ENCODE results near the gene DHRS13.
"Not testable (repeated sequence)": the region's sequence is repeated elsewhere in the genome, so short reads cannot be mapped to it uniquely, and the experiment has no call there.

DHRS13 gene

DNA sequence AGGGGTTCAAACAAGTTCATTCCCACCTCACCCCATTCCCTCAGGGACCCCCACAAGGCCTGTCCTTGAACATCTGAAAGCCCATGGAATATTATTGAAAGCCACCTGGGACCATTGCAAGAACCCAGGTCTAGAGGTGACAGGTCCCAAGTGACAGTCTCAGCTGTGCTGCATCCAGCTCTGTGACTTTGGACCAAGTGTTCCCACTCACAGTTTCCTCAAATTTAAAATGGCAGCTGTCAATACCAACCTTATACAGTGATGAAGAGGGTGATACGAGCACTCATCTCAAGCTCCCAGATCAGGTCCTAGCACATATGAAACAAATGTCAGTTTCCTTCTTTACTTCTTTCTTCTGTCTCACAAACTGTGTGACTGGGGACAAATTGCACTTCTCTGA lies 38.9 kb downstream of the DHRS13 start:
- in situ Hi-C loops (cut with MboI; ENCODE audit: low sequenced_read_pairs), result no loop called here

DNA sequence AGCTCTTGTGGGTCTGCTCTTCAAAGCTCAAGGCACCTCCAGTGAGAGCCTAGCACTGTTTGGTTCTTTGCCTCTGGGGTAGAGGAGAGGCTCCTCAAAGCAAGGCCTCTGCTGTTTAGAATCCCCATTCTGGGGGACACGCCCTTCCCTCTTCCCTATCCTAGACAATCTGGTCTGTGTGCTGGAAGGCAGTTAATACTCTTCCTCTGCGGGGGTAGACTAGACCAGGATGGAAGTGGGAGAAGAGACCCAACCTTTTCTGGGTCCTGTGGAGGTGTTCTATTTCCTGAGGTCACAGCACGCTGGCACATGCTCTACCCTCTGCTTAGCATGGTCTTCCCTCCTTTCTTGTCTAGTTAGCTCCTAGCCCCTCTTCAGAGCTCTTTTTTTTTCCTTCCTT lies 40.3 kb downstream of the DHRS13 start:
- in situ Hi-C loops (cut with MboI; ENCODE audit: low sequenced_read_pairs), result no loop called here

DNA sequence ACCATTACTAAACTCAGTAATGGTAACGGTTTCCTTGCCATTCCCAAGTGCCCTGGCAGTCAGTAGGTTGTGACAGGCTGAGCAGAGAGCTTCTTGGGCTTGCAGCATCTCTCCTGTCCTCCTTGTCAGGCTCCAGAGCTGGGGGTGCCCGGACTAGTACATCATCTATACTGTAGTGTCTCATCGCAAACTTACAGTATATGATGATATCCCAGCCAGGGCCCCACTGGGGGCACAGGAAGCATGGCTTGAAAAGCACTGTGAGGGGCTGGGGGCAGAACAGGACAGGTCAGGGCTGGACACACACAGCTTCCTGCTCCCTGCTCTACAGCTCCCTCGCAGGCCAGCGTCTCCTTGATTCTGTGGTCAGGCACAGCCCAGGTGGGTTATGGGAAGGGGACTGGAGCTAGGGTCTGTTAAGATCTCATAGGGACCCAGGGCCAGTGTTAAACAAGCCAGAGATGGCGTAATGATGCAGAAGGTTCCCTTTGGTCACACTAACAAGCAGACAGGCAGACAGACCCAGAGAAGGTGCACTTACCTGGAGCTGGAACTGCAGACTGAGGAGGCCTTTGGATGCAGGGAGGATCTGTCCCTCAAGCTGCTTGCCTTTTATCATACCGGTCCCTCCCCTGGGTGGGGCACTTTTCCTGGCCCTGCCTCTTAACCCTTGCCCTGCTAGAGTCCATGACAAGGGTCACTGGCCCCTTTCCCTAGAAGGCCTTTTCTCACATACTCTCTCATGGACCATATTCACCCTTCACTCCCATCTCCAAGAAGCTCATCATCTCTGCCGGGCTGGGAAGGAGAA lies 41.3 kb downstream of the DHRS13 start:
- in situ Hi-C loops (cut with MboI; ENCODE audit: low sequenced_read_pairs), result no loop called here

DNA sequence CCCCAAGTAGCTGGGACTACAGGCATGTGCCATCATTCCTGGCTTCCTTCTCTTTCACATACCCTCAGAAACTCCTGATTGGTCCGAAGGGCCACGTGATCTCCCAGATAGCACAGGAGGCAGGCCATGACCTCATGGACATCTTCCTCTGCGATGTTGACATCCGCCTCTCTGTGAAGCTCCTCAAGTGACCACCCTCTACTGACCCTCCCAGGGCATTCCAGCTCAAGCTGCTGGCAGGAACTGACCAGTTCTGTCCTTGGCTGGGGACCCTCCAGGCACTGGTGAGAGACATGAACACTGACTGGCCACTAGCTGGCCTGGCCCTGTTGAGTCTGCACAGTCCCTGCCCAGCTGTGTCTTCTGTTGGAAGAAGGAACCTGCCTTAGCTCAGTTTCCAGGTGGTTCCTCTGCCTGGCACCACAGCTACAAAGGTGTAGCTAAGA lies 42.5 kb downstream of the DHRS13 start:
- in situ Hi-C loops (cut with MboI; ENCODE audit: low sequenced_read_pairs), result no loop called here

DNA sequence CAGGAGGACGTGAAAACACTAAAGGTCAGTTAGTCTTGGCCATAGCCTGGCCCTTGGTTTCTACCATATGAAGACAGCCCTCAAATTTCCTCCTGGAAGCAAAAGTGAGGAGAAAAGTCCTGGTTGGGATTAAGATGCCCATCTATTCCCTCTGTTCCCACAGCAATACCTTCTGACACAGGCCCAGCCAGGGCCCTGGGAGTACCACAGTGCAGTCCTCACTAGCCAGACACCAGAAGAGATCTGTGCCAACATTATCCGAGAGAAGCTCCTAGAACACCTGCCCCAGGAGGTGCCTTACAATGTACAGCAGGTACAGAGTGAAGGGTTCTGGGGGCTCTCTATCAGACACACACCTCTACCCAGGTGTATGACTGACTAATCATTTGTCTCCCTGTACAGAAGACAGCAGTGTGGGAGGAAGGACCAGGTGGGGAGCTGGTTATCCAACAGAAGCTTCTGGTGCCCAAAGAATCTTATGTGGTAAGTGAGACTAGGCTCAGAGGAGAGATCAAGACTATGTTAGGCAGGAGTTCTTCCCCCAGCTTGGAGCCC lies 44.0 kb downstream of the DHRS13 start:
- in situ Hi-C loops (cut with MboI; ENCODE audit: low sequenced_read_pairs), result no loop called here

DNA sequence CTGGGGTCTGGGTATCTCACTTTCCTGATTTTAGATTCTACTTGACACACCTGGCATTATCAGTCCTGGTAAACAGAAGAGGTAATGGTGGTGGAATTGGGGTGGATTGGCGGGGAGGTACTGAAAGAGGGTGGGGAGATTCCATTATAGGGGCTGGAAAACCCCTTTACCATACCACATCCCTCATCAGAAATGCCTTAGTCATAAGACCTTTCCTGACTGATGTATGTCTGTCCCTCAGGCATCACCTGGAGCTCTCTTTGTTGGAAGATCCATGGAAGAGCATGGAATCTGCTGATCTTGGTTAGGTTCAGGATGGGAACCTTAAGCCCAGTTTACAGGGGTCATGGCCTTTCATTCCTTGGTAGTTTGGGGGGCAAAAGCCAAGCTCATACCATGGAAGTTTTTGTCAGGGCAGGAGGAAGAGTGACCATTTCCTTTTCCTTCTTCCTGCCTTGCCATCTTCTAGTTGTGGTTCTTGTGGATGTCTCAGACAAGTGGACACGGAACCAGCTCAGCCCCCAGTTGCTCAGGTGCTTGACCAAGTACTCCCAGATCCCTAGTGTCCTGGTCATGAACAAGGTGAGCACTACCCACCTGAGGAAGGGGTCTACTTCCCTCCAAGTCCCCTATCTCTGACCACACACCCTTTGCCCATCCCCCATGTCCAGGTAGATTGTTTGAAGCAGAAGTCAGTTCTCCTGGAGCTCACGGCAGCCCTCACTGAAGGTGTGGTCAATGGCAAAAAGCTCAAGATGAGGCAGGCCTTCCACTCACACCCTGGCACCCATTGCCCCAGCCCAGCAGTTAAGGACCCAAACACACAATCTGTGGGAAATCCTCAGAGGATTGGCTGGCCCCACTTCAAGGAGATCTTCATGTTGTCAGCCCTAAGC lies 44.7 kb downstream of the DHRS13 start:
- in situ Hi-C loops (cut with MboI; ENCODE audit: low sequenced_read_pairs), result no loop called here

DNA sequence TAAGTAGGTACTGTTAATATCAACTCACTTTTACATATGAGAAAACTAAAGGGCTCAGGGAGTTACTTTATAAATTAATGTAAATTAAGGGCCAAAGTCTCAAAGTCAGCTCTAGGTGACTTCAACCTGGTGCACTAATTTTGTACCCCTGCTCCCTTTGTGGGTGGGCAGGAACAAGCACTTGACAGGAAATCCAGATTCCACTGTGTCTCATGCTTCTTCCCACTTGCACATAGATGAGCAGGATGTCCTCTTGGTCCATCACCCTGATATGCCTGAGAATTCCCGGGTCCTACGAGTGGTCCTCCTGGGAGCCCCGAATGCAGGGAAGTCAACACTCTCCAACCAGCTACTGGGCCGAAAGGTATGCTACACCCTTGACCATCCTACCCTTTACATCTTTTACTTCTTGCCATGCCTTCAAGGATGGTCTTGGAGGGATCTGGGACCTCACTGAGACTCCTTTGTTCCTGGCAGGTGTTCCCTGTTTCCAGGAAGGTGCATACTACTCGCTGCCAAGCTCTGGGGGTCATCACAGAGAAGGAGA lies 46.8 kb downstream of the DHRS13 start:
- in situ Hi-C loops (cut with MboI; ENCODE audit: low sequenced_read_pairs), result no loop called here

DNA sequence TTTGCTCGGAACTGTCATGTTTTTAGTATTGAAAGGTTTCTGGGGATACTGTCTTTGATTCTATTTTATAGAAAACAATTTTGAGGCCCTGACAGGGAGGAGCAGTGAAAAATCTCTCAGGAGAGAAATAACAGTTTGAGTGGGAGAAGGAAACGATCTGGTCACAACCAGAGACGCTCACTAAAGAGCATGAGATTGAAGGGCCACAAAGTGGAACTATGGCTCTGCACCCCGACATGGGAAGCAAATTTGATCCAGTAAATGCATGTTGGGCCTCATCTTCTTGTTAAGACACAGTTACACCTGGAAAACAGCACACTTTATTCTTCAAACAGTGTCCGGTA lies 47.6 kb downstream of the DHRS13 start:
- in situ Hi-C loops (cut with MboI; ENCODE audit: low sequenced_read_pairs), result no loop called here

DNA sequence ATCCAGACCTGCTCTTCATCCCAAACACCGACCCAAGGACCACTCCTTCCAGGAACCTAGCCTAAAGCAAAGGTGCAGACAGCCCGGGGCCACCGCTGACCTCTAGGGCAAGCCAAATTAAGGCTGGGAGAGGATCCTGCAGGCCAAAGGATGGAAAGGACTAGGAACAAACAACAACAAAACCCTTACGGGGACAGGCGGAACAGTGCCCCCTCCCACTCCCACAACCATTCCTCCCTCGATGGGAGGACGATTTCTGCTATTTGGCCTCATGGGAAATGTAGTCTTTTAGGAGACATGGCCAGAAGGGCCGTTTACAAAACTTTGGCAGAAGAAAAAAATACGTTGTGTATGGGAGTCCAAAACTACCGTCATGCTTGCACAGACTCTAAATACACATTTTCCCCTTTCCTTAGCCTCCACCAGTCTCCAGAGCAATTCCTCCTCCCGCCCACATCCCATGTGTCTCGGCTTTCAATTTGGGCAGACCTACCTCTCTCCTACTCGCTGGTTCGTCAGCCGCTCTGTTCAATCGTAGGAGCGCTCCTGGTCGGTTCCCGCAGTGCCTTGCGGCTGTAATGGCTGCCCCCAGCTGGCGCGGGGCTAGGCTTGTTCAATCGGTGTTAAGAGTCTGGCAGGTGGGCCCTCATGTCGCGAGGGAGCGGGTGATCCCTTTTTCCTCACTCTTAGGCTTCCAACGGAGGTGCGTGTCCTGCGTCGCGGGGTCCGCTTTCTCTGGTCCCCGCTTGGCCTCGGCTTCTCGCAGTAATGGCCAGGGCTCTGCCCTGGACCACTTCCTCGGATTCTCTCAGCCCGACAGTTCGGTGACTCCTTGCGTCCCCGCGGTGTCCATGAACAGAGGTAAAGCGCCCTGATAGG lies 48.2 kb downstream of the DHRS13 start, which contains the start of gene ERAL1:
ERAL1 (plus strand) TSS at position 560 of the 879 bp plus-strand sequence; CDS start at position 579, 19 bp downstream.
- in situ Hi-C loops (cut with MboI; ENCODE audit: low sequenced_read_pairs), result no loop called here

DNA sequence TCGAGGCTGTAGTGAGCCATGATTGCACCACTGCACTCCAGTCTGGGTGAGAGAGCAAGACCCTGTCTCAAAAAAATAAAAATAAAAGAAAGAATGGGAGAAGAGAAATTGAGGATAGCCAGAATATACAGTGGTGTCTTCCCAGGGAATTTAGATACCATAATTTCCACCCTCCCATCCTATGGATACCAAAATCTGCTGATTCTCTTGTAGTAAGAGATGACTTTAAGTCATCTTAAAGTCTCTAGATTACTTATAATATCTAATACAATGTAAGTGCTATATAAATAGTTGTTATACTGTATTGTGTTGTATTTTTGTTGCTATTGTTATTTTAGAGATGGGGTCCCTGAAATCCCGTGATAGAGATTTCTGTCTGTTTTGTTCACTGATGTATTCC lies 49.6 kb downstream of the DHRS13 start:
- in situ Hi-C loops (cut with MboI; ENCODE audit: low sequenced_read_pairs), result no loop called here

DNA sequence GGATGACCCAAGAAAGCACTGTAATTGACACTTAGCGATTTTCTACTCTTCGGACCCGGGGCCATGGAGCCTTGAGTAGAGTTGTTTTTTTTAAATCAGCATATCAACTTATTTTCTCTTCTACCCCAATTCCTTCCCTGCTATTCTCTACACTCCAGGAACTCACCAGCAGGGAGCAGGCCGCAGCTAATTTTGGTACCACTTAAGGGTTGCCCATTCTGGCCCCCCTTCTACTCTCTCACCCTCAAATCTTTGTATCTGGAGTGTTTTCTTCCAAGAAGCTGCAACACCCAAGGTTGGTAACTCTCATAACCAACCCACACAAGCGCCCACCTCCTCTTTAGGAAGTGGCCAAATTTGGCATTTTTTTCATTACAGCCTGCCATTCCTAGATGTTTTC lies 53.6 kb downstream of the DHRS13 start:
- in situ Hi-C loops (cut with MboI; ENCODE audit: low sequenced_read_pairs), result no loop called here

DNA sequence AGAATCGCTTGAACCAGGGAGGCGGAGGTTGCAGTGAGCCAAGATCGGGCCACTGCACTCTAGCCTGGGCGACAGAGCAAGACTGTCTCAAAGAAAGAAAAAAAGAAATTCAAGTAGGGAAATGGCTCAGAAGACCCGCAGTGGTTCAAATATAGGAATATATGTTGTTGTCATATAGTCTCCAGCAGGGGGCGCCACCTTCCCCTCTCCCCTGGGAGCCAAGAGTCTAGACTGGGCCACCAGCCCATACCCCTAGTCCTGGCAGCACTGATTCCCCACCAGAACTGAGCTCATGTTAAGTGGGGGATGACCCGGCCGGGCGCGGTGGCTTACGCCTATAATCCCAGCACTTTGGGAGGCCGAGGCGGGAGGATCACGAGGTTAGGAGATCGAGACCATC lies 54.2 kb downstream of the DHRS13 start:
- in situ Hi-C loops (cut with MboI; ENCODE audit: low sequenced_read_pairs), result not testable (repeated sequence)

Measured in HL-60/S4 treated with phorbol 12-myristate 13-acetate at 8.2 ng/mL for 4 days and 3 days (cell line).